WTC11 (cell line): Measurements from ENCODE around the gene AOC3. TPM values are rescaled to one million over a fixed set of nuclear protein-coding genes. Genes with fewer than 3 reads are reported as not detected.

ENCODE experiments used
- ATAC-seq: fragments of 200-7000 bp; cut with Tn5 transposase; 2 replicates; pipeline ENCODE4 v1.10.0; 2021; ENCODE audit warnings: mild to moderate bottlenecking, moderate library complexity
- CTCF ChIA-PET: fragments of 300-600 bp; sonication (Branson Sonifier 250); formaldehyde crosslinking; loops from one replicate; lab custom pipeline; 2021; ENCODE audit warnings: antibody characterized with exemption; lab: Charles Lee
- POLR2A ChIA-PET: fragments of 350-600 bp; sonication (Branson Sonifier 250); formaldehyde crosslinking; loops from one replicate; lab custom pipeline; 2021; ENCODE audit warnings: antibody characterized with exemption; lab: Charles Lee
- DNase-seq: peaks from one replicate; pipeline ENCODE4 v3.0.0; 2021; ENCODE audit warnings: low spot score
- H3K27ac Mint-ChIP-seq: 2 replicates; pipeline ENCODE4 v1.8.0; 2021; ENCODE audit warnings: mixed read lengths
- H3K27me3 Mint-ChIP-seq: 2 replicates; pipeline ENCODE4 v1.8.0; 2021; ENCODE audit warnings: low read depth, mild to moderate bottlenecking, moderate library complexity, mixed read lengths
- H3K36me3 Mint-ChIP-seq: 2 replicates; pipeline ENCODE4 v1.8.0; 2021; ENCODE audit warnings: mixed read lengths
- H3K4me1 Mint-ChIP-seq: 2 replicates; pipeline ENCODE4 v1.8.0; 2022; ENCODE audit warnings: mixed read lengths
- H3K4me3 Mint-ChIP-seq: 2 replicates; pipeline ENCODE4 v1.8.0; 2021; ENCODE audit warnings: mild to moderate bottlenecking, moderate library complexity, mixed read lengths
- H3K9me3 Mint-ChIP-seq: 2 replicates; pipeline ENCODE4 v1.8.0; 2021; ENCODE audit warnings: mixed read lengths
- AR ChIP-seq: fragments of 250-450 bp; sonication (Bioruptor Pico); IDR thresholded peaks from 2 replicates; pipeline ENCODE4 v1.9.0; 2021; ENCODE audit warnings: mild to moderate bottlenecking
- ATF2 ChIP-seq: sonication (generic); formaldehyde crosslinking; IDR thresholded peaks from 2 replicates; pipeline ENCODE4 v1.8.1; 2022; ENCODE audit warnings: low read depth, missing genetic modification reagents, borderline replicate concordance
- CBFB ChIP-seq: sonication (generic); formaldehyde crosslinking; IDR thresholded peaks from 2 replicates; pipeline ENCODE4 v1.8.1; 2022; ENCODE audit warnings: mild to moderate bottlenecking, low read depth, missing genetic modification reagents
- CDX4 ChIP-seq: fragments of 250-450 bp; sonication (Bioruptor Pico); IDR thresholded peaks from 2 replicates; pipeline ENCODE4 v1.9.0; 2021; ENCODE audit warnings: moderate library complexity, mild to moderate bottlenecking, inconsistent platforms, borderline replicate concordance
- HMGXB4 ChIP-seq: sonication (generic); formaldehyde crosslinking; IDR thresholded peaks from 2 replicates; pipeline ENCODE4 v1.8.1; 2023; ENCODE audit warnings: mild to moderate bottlenecking, moderate library complexity, missing genetic modification reagents
- JAZF1 ChIP-seq: fragments of 250-450 bp; sonication (Bioruptor Pico); IDR thresholded peaks from 2 replicates; pipeline ENCODE4 v1.9.0; 2021; ENCODE audit warnings: moderate library complexity, mild to moderate bottlenecking, inconsistent platforms
- JUN ChIP-seq: sonication (generic); formaldehyde crosslinking; IDR thresholded peaks from 2 replicates; pipeline ENCODE4 v1.8.0; 2023; ENCODE audit warnings: mild to moderate bottlenecking, missing genetic modification reagents
- MXD4 ChIP-seq: fragments of 250-450 bp; sonication (Bioruptor Pico); IDR thresholded peaks from 2 replicates; pipeline ENCODE4 v1.8.0; 2021; ENCODE audit warnings: mild to moderate bottlenecking, moderate library complexity, borderline replicate concordance
- NFE2L1 ChIP-seq: sonication (generic); formaldehyde crosslinking; IDR thresholded peaks from 2 replicates; pipeline ENCODE4 v1.8.1; 2023; ENCODE audit warnings: missing genetic modification reagents
- PREB ChIP-seq: sonication (generic); formaldehyde crosslinking; IDR thresholded peaks from 2 replicates; pipeline ENCODE4 v1.8.1; 2022; ENCODE audit warnings: mild to moderate bottlenecking, missing genetic modification reagents, moderate library complexity, borderline replicate concordance
- TEAD1 ChIP-seq: sonication (generic); formaldehyde crosslinking; IDR thresholded peaks from 2 replicates; pipeline ENCODE4 v1.8.0; 2022; ENCODE audit warnings: mild to moderate bottlenecking, missing genetic modification reagents
- USF2 ChIP-seq: sonication (generic); formaldehyde crosslinking; IDR thresholded peaks from 2 replicates; pipeline ENCODE4 v1.8.1; 2023; ENCODE audit warnings: mild to moderate bottlenecking, missing genetic modification reagents, moderate library complexity
- ZBTB21 ChIP-seq: sonication (generic); formaldehyde crosslinking; IDR thresholded peaks from 2 replicates; pipeline ENCODE4 v1.8.1; 2023; ENCODE audit warnings: mild to moderate bottlenecking, missing genetic modification reagents, borderline replicate concordance
- ZNF121 ChIP-seq: sonication (generic); formaldehyde crosslinking; IDR thresholded peaks from 2 replicates; pipeline ENCODE4 v1.8.0; 2023; ENCODE audit warnings: missing genetic modification reagents
- ZNF281 ChIP-seq: sonication (generic); formaldehyde crosslinking; IDR thresholded peaks from 2 replicates; pipeline ENCODE4 v1.8.0; 2023; ENCODE audit warnings: mild to moderate bottlenecking, missing genetic modification reagents
- ZNF512 ChIP-seq: sonication (generic); formaldehyde crosslinking; IDR thresholded peaks from 2 replicates; pipeline ENCODE4 v1.8.1; 2022; ENCODE audit warnings: missing genetic modification reagents, borderline replicate concordance
- ZNF532 ChIP-seq: fragments of 250-450 bp; sonication (Bioruptor Pico); IDR thresholded peaks from 2 replicates; pipeline ENCODE4 v1.9.0; 2021; ENCODE audit warnings: mild to moderate bottlenecking, borderline replicate concordance
- total RNA-seq: library from RNA; stranded (reverse); gene quantifications from 3 replicates; pipeline ENCODE4 v1.2.3, GENCODE V29; 2021

The AOC3 gene
- total RNA-seq, 1 experiment from 2014 or later, result 7.6 TPM

GRCh38 chr17:42853004-42853403 lies 2.0 kb downstream of the AOC3 start (continued):
- TF ChIP-seq ZNF281 (no peak), ZNF532 (no peak)

- POLR2A ChIA-PET, result no interaction called here
- H3K36me3 Mint-ChIP-seq, result no peaks in the 10 kb centered on the region
- TF ChIP-seq JUN (CRISPR knock-in tag) (no peak), HMGXB4 (no peak), JAZF1 (CRISPR knock-in tag) (no peak), USF2 (CRISPR knock-in tag) (no peak), TEAD1 (CRISPR knock-in tag) (no peak), NFE2L1 (no peak), AR (no peak), CBFB (CRISPR knock-in tag) (no peak), ATF2 (CRISPR knock-in tag) (no peak), PREB (CRISPR knock-in tag) (no peak), ZNF121 (no peak), MXD4 (CRISPR knock-in tag) (no peak), ZNF512 (CRISPR knock-in tag) (no peak), ZBTB21 (CRISPR knock-in tag) (no peak), CDX4 (no peak)
These were observed 2.6 kb downstream of the AOC3 start for GRCh38 chr17:42853597-42853967.

More at GRCh38 chr17:42853597-42853967, 2.6 kb downstream of the AOC3 start:
- Mint-ChIP-seq H3K4me3 (no peak overlapping the region), H3K27ac (no peak overlapping the region), H3K27me3 (no peaks in the 10 kb centered on the region), H3K9me3 (no peaks in the 10 kb centered on the region), H3K4me1 (no peaks in the 10 kb centered on the region; the same call in 1 of the 2 replicates)
- DNase-seq (no peak), ATAC-seq (no peak)
- CTCF ChIA-PET, result interaction anchor here (1.2 to 1.7 kb wide), 2 partner anchors 10 to 76 kb away, joined by 4 read pairs; partner anchors contain the start of gene AOC2
